Measurements from ENCODE around the gene PLD1. TPM values are rescaled to one million over a fixed set of nuclear protein-coding genes. Genes with fewer than 3 reads are reported as not detected.
A peak's percentile ranks its signal among the peaks of the same experiment; 100 is the strongest.

Gene PLD1
- total RNA-seq, 1 donor from 2014 or later, result 81.0 TPM

DNA sequence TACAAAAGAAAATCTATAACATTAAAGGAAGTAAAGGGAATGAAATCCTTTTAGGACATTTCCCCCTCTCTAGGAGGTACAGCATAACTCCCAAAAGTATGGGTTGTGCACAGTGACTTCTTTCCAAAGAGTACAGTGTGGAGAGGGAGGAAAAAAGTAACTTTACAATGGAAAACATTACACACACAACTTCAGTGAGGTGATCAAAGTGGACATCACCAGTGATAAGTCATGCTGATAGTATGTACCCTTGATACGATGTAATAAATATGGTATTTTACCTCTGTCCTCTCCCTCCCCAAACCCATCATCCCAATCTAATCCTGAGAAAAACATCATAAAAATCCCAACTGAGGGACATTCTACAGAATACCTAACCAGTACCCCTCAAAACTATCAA lies 10.8 kb downstream of the PLD1 start:
- no peak for DNase-seq (ENCODE audit: low read depth, low spot score)

DNA sequence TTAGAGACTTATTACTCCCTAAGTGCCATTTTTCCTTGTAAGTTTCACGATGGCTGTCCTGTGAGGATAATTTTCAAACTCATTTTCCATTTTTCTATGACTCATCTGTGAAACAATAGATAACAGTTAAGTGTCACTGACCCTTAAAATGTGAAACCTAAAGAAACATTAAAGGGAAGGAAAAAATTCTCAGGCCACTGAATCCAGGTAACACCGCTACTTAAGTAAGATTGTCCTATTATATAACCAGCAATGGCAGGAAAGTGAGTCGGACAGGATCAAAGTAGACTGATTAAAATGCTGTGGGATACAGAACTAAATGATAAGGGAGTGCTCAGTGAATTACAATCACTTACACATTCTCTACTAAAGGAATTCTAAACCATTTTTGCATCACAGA lies 12.4 kb downstream of the PLD1 start:
- DNase-seq (ENCODE audit: low read depth, low spot score), result no peak

DNA sequence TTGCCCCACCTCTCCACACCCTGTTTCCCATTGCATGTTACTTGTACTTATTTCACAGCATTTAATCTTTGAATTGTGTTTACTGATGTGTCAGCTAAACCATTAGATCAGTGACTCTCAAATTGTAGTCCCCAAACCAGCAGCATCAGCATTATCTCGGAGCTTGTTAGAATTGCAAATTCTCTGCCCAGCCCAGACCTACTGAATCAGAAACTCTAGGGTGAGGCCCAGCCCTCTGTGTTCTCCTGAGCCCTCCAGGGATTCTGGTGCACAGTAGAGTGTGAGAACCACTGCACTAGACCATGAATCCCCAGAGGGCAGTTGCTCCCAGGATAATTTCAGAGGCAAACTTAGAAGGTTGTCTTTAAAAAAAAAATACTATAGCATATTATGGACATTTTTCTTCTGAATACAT lies 13.0 kb downstream of the PLD1 start:
- no peak for DNase-seq (ENCODE audit: low read depth, low spot score)

DNA sequence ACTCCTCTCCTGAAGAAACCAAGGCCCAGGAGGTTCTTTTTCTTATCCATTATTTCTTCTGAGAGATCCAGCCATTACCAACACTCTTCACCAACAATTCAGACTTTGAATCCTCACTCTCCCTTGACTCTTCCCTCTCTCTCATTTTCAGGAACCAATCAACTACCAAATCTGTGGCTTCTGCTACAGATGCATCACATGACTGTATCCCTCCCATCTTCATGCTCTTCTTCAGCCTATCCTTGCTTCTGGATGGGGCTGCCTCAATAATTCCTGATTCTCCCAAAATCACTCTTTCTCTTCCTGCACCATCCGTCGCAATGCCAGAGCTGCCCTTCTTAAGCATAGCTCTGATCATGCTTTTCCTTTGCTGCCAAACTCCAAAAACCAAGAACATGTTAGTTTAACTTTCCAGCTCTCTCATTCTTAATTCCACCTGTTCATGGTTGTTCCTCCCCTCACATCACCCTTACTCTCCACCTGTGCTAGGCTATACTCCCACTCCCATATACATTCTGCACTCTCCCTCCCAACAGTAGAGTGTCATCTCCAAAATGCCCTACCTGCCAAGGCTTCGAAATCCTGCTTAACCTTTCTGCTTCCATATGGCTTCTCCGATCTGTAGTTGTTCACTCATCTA lies 13.5 kb downstream of the PLD1 start:
- no peak for DNase-seq (ENCODE audit: low read depth, low spot score)

DNA sequence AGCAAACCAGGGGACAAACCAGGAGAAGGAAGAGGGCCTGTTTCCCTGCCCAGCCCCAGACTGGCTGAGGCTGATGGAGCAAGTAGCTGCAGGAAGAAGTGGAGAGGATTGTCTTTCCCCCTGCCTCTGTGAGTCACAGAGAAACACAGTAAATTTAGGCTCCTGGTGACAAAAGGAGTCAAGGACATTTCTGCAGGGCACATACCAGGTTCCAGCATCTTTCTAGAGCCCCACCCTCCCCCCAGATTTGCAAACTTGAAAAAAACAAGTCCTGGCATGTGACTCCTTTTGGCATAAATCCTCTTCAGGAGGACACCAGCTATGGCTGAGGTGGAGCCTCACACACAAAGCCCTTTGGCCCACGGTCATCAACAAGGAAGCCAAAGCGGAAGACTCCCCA lies 17.8 kb downstream of the PLD1 start:
- DNase-seq (ENCODE audit: low read depth, low spot score), result no peak

DNA sequence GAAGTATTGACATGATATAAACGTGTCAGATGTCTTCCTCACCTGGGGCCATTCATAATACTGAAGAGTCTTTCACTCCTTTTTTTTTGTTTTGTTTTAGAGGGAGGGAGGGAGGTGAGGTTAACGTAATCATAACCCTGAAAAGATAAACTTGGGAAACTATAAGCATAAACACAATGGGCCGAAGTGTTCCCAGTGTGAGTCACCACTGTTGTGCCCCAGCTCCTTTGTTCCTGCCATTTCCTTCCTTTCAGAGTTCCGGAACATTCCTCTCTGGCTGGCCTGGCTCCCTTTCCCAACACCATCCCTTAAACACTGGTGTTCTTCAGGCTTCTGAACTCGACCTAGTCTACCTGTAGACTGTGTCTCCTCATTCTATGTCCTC lies 18.6 kb downstream of the PLD1 start:
- peak; percentile 96 for DNase-seq (ENCODE audit: low read depth, low spot score)

DNA sequence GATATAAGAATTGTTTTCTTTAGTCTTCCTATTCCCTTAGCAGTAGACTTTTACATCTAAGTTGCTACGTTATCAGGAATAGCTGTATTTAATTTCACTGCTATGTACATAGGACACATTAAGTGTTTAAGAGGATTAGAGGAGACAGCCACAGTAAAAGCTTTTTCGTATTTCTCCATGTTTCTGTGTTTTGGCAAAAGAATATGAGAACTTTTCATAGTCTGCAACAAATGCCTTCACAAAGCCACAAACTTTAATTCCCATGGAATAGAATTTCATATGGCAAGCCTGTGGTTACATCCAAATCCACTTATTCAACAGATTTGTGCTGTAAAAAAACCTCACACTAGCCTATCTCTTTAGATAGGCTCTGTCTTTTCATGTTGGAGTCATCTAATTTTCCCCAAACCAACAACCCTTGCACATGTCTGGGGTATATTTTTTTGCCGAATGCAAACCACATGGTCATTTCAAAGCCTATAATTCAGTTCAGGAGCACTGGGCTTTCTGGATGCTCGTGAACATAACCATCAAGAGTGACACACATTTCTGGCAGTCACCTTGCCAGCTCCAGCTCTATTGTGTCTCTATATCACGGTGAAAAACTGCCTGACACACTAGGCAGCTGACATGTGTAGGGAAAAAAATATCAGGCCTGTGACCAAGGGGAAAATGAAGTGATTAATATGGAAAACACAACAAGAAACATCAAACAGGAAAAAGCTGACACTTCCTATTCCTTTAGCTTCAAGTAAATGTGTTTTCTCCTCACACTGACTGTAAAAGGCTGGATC lies 19.2 kb downstream of the PLD1 start:
- peak; percentile 91 for DNase-seq (ENCODE audit: low read depth, low spot score)

DNA sequence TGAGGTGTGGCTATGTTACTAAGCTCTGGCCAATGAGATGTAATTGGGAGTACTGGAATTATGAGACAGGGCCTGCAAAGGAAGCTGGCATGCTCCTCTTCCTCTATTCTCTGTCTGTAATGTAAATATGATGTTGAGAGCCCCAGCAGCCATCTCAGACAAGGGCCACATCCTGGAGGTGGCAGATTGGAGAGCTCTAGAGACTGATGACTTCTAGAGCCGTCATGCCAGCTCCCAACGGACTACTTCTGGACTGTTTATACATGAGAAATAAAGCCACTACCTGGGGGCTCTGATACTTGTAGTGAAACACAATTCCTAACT lies 19.7 kb downstream of the PLD1 start:
- no peak for DNase-seq (ENCODE audit: low read depth, low spot score)

DNA sequence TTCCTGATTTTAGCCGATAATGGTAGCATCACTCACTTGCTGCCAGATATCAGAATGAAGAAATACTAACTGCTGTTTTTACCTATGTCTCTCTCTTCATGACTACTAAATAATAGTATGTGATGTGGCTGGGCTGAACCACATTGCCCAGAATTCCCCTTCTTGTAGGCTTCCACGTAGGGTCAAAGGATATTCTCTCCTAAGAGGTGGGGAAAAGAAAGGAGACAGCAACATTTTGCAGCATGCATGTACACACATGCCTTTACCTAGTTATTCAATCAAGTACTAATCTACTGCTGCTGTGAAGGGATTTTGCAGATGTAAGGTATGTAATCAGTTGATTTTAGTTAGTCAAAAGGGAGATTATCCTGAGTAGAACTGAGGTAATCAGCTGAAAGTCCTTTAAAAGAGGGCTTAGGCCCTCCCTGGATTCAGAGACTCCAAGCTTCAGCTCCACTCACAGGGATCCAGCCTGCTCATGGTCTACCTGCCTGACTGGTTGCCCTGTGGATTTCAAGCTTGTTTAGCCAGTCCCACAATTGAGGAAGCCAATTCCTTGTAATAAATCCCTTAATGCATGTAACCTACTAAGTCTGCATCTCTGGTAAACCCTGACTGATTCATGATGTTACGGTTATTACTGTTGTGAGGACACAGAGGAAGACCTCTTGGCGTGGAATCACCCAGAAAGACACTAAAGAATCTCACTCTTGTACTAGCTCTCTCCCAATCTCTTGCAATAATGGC lies 20.4 kb downstream of the PLD1 start:
- DNase-seq (ENCODE audit: low read depth, low spot score), result no peak

DNA sequence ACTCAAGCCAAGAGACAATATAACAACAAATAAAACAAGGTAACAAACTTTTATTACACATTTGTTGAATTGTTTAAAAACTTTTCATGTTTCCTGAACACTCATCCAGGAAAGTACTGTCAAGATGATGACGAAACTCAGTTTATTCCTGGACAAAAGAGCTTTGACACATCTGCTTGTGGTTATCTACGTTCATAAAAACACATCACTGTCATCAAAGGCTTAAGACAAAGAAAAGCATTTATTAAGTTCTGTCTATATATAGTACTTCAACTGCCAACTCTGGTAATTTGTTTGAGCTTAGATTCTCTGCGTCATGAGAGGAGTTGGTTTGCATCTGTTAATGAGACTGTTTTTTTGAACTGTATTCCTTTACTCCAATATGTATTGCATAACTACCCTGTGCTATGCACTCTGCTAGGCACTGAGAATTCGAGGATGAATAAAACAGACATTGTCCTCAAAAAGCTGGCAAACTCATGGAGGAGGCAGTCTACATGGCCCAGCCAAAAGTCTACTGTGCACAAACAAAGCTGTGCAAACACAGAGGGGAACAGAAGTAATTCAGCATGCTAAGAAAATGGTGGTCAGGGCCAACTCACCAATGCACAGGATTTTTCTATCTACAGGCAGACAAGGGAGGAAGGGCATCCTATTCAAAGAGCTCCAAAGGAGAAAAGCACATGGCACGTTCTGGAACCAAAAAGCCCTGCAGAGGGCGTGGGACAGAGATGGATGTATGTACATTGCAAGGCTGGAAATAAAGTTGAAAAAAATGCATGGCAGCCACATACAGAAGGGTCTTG lies 21.5 kb downstream of the PLD1 start:
- peak; percentile 97 for DNase-seq (ENCODE audit: low read depth, low spot score)

DNA sequence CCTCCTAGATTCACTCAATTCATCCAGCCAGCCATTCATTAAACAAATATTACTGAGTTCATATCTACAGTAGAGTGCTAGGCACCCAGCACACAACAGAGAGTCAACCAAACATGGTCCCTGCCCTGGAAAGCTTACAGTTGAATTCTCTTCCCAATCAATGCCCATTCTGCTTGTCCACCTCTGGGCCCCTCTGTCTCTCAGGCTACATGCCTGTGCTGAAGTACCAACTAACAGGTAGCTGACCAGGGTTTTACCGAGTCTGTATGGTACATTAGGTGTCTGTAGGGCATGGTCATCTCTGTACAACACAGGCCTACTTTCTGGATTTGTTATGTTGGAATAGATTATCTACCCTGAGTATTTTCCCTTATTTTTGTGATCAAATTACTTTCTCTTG lies 23.3 kb downstream of the PLD1 start:
- DNase-seq (ENCODE audit: low read depth, low spot score), result no peak

DNA sequence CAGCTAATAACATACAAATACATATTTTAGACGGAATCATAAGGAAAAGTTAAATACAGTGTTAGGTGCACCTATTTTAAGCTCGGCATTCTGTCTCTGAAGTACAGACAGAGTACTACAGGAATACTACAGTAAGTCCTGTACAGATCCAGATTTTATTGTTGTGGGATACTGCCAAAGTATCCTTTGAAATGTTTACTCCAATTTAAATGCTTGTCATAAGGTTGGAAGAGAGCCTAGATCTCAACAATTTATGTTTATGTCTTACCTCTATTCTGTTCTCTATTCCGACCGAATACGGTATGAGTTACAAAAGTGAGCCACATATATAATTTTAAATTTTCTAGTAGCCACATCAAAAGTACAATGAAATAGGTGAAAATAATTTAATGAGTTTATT lies 25.3 kb downstream of the PLD1 start:
- no peak for DNase-seq (ENCODE audit: low read depth, low spot score)

DNA sequence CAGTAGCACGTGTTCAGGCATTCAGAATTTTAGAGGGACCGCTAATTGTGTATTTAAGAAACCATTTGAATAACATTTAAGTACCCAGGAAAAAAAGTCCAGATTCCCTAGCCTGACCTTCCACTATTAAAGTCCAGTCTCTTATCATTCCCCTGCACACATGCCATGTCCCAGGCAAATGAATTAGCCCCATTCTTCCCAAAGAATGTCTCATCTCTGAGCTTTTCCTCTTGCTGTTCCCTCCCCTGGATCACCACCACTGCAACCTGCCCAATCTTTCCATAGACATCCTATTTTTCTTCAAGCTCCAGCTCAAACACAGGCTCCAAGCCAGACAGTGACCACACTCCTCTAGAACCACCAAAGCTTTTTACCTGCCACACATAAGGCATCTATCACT lies 25.9 kb downstream of the PLD1 start:
- DNase-seq (ENCODE audit: low read depth, low spot score), result no peak

DNA sequence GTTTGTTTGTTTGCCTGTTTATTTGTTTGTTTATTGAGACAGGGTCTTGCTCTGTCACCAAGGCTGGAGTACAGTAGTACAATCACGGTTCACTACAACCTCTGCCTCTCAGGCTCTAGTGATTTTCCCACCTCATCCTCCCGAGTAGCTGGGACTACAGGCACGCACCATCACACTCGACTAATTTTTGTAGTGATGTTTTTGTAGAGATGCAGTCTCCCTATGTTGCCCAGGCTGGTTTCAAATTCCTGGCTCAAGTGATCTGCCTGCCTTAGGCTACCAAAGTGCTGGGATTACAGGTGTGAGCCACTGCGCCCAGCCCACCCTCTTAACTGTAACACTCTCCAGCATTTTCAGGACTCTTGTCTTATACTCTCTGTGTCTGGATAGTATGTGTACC lies 26.7 kb downstream of the PLD1 start:
- no peak for DNase-seq (ENCODE audit: low read depth, low spot score)

DNA sequence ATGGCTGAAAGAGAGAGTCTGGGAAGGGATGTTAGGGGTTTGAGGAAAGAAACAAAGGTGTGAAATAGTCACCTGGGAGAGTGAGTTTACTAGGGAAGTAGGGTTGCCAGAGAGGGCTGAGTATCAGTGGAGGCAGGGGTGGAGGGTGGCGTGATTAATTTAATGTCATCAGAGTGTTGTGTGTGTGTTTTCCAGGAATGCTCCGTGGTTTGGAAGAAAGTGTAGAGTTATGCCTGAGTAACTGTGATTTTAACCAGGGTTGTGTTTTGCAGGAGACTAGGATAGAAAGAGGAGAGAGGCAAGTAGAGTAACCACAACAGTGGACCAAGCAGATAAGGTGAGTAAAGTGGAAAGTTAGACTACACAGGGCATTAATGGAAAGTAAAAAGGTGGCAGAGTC lies 27.2 kb downstream of the PLD1 start:
- no peak for DNase-seq (ENCODE audit: low read depth, low spot score)

DNA sequence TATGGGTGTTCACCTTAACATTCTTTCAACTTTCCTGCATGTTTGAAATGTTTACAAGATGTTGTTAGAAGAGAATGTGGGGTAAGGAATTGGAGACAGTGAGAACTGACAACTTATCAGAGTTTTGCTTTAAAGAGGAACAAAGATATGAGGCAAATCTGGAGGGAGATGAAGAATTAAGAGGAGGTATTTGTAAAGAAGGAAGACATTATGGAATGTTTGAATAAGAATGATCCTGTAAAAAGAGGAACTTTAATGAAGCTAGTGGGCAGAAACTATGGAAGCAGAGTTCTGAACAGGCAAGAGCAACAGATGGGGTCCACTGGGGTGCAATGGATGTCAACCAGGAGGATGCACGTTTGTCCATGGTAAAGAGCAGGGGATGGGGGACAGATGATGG lies 27.7 kb downstream of the PLD1 start:
- no peak for DNase-seq (ENCODE audit: low read depth, low spot score)

DNA sequence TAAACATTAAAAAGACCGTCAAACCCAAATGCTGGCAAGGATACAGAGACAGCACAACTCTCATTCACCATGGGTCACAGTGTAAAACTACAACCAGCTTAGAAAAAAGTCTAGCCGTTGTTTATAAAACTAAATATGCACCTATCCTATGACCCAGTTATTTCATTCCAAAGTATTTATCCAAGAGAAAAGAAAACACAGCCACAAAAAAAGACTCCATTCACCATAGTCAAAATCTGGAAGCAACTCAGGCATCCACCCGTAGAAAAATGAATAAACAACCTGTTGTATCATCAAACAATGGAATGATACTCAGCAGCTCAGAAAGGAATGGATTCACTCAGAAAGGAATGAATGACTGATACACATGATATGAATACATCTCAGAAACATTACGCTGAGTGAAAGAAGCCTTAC lies 28.6 kb downstream of the PLD1 start:
- no peak for DNase-seq (ENCODE audit: low read depth, low spot score)

DNA sequence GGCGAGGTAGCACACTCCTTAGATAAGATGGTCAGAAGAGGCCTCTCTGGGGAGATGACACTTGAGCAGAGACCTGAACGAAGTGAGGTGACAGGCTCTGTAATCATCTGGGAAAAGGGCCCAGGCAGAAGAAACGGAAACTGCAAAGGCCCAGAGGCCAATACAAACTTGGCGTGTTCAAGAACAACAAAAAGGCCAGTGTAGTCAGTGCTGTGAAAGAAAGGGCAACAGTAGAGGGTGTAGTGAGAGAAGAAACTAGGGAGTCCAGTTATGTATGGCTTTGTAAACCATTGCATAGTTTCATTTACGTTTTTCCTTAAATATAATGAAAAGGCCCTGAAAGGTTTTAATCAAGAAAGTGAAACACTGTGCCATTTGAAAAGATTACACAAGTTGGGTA lies 31.8 kb downstream of the PLD1 start:
- DNase-seq (ENCODE audit: low read depth, low spot score), result no peak

DNA sequence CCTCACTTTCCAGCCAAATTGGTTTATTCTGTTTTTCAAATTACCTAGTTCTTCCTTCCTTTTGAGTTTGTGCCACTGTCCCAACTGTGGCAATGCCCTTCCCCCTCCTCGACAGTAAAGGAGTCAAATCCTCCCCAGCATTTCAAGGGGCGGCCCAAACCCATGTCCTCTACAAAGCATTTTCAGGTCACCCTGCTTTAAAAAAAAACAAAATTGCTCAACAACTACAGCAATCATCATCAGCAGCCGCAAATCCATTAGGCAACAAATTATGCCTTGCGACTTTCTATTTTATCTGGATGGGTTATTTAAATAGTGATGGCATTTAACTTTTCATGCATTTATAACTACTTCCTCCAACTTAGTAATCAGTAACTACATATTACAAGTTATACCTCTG lies 32.7 kb downstream of the PLD1 start:
- no peak for DNase-seq (ENCODE audit: low read depth, low spot score)

DNA sequence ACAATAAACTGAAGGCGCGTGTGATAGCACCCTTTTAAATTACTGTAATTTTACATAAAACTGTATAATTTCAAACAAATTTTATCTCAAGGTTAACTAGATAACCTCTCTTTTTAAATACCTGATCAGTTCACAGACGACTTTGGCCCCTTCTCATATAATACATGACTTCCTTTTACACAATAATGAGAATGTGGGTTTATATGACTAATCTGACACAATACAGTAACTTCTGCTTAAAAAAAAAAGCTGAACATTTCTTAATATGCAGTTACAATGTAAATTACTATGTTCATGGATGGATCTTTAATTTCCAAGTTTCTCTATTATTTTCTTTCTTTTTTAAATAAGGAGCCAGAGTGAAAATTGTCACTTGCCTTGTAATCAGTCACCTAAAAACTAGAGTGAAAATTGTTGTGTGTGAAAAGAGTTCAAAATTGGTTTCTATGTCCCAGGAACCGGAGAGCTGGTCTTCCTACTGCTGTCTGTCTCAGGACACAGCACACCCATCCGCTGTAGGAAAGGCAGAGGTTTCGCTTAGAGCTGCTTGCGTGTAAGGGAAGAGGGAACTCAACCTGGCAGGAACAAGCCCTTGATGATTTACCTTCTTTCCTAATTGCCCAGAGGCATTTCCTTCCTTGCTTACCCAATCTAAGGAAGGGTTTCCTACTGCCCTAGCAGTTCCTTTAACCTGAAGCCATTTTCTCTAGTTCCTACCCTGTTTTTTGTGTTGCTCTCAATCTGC lies 33.3 kb downstream of the PLD1 start:
- DNase-seq (ENCODE audit: low read depth, low spot score), result no peak

DNA sequence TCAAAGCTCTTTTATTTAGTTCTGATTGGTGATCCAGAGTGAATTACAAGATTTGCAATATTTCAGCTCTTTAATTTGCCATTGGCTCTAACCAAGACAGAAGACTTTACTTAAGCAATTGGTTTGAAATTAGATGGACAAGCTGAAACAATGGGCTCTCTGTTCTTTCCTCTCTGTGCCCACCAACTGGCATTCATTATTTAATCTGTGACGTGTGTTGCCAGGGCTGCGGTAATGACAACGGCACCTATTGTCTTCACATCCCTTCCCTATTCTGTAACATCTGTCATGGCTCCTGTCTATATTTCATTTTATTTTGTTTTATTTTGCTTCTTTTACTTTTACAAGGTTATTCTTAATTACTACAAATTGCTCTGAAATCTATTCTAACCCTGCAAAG lies 33.9 kb downstream of the PLD1 start:
- no peak for DNase-seq (ENCODE audit: low read depth, low spot score)

Data from pulmonary artery endothelial cell (primary cell).